Stimulated activated CD8-positive, alpha-beta memory T cell treated with anti-CD3 and anti-CD28 coated beads, Interleukin-2, amount 100 ng/mL, for 1 hour (primary cell): Measurements from ENCODE around the gene DDC.
"Not testable (repeated sequence)": the region's sequence is repeated elsewhere in the genome, so short reads cannot be mapped to it uniquely, and the experiment has no call there.

Experiments
- DNase-seq, 2 donors: peaks; one replicate each; pipeline ENCODE4 v3.0.0-alpha.2; 2020; ENCODE audit warnings: low read depth in 2 of 2

The DDC gene

DNA sequence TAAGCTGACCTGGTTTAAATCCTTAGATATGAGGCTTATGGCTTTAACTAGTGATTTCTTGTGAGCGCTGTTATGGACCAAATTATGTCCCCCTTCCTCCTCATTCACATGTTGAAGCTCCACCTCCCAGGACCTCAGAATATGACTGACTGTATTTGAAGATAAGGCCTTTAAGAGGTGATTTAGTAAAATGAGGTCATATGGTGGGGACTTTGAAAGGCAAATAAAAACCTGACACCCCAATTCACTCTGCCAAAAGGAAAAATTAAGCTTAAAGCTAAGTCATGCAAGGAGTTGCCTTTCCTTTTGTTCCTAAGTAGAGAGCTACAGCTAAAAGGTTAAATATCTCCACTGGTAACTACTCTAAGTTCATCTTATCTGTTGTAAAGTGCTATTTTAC is 78.7 kb downstream of the DDC start:
- no peak for DNase-seq

DNA sequence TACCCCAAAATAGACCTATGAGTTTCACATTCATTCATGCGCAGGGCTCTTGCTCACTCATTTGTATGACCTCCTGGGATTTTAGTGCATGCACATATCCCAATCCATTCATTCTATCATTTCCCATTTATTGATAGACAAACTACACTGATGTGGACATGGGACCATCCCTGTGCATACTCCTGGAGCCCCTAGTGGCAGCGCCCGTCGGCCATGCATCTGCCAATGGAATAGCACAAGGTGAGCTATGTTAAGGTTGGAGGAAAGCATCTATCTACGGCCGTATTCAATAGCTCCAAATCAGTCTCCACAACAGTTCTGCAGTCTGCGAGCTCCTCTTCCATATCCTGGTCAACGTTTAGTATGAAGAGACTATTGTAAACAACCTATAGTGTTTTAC is 83.3 kb downstream of the DDC start:
- no peak for DNase-seq

DNA sequence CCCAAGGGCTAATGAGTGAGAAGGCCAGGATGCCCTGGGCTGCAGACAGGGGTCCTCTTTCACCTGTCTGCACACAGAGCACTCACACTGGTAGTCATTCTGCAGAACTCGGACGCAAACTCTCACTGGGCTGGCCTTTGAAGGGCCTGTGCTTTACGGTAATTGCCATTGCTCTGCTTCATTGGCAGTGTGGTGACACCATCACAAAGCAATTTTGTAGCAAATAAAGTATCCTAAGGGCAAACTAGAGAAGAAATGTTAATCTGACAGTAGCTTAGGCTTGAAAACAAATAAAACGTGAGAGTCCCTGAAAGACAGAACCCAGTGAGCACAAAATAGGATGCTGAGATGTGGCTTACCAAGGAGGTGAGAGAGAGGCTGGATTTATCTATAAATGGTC is 84.4 kb downstream of the DDC start:
- DNase-seq: no peak

DNA sequence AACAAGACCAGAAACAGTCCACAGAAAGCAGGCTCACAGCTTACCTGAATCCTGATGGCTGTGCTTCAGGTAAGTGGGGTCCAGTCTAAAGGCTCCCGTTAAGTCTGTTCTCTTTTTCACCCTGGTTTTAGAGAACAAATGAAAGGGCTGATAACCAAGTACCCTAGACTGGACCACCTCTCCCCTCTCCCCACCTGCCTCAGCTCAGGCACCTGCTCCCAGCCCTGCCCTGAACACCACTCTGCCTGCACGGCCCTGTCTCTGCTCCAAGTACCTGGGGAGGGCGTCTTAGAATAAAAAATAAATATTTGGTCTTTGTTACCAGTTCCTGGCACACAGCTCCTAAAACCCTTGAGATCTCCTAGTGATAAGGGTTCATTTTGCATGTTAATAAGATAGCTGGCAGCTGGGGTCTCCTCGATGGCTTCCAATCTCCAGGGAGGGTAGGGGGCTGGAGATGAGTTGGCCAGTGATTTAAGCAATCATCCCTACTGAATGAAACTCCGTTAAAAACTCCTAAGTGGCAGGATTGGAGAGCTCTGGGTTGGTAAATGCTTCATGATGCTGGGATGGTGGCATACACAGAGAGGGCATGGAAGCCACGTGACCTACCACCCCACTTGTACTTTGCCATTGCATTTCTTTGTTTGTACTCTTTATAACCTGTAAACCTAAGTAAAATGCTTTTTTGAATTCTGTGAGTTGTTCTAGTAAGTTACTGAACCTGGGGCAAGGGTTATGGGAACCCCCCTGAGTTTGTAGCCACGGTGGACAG is 85.3 kb downstream of the DDC start:
- no peak for DNase-seq

DNA sequence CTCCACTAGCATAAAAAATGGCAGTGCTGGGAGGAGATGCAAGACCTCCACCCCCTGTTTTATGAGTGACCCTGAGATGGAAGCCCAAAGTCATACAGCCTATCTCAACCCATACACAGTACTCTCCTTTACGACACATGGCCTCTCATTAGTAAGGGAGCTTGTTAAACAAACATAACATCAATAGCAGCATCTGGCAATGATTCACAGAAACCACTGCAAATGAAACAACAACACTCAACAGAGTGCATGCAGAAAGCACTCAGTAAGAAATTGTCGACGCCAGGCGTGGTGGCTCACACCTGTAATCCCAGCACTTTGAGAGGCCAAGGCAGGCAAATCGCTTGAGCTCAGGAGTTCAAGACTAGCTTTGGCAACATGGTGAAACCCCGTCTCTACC is 87.6 kb downstream of the DDC start:
- DNase-seq: no peak

DNA sequence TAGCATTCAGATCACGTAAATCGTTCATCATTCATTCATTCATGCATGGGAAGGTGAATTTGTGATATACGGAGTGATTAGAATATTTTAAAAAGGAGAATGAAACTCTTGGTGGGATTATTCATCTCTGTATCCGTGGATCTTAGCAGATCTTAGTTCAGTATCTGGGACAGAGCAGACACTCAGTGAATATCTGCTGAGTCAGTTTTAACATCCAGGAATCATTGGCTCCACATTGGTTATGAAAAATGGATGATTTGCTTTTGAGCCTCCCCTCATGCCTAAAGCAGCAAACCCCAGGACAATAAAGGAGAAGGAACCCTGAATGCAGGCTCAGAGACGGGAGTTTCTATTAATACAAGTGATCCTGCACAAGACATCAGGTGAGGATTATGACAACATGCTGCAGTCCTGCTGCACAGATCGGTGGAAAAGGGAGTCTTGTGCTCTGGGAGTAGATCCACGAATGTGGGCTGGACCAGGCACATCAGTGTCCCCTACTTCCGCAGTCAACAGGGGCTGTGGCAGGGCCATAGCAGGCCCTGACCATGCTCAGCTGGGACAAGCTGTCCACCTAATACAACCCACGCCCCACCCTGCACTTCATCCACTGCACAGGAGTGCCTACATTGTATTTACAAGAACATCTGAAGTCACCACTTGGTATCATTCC is 88.1 kb downstream of the DDC start:
- DNase-seq: no peak

DNA sequence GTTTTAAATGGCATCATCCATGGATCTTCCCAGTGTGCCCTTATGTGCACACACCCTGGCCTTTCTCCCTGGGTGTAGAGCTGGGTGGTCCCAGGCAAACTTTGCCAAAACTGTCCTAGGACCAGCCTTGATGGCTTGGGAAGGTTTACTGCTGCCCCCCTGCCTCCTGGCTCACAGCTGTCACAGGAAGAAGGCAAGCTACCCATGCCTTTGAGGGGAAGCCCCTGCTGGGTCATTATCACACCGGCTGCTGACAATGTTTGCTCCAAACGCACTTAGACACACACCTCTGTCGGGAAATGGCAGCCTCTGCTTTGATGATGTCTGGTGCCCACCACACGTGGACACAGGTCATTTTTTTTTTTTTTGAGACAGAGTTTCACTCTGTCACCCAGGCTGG is 89.9 kb downstream of the DDC start:
- no peak for DNase-seq

DNA sequence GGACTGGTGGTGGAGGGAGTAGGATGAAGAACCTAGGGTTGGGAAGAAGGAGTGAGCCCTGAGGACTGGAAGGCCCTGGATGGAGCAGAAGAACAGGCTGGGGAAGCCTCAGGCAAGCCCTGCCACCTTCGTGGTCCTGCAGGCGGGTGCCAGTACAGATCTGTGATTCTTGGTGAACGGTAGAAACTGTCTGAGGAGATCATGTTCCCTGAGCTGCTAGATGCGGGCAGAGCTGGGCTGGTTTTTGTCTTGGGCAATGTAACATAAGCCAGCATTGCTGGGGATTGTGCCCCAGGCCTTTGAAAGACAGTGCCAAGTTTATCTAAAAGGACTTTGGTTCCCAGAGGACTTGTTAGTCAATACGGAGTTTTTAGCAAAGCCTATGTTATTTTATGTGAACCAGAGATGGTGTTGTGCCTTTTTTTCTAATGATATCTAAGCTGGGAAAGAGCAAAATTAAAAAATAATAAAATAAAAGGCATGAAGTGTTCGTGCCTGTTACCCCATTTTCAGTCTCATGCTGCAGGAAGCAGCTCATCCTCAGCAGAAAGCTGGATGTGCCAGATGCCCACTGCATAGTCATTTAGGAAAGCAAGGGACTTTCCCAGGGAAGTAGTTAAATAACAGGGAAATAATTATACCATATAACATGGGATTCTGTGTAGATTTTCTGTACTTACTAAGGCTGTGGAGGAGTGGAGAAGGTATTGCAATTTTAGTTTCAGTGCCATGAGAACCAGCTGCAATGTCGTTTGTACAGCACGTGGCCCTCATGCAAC is 90.6 kb downstream of the DDC start:
- DNase-seq: no peak

DNA sequence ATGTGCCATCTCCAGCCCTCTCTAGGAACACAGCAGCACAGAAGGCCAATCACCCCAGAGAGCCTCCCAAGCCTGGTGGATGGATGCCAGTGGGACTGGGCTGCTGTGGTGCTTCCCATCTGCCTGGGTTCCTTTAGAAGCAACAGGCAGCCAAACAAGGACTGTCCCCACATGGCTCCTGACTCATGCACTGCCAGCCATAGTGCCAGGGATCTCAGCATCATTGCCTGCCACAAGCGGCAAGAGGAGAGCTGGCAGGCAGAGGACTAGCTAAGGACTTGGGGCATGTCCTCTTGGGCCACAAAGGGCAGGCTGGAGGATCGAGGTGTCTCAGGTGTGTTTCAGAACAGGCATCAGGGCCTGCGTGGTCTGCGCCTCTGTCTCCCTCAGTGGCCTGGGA is 91.7 kb downstream of the DDC start:
- DNase-seq: no peak

DNA sequence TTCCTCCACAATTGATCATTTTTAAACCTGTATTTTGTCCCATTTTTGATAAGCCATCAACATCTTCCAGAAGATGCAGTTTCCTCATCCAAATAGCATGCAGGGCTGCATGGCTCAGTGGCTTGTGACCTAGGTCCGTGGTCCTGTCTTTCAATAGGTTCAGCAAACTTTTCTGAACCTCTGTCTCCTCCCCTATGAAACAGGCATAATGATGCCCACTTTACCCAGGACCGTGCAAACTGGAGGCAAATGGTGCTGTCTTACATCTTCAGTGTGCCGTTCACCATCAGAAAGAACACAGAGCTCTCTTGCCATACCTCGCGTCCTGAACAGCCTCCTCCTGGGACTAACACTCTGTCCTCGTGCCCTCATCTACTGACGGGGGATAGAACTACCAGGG is 92.8 kb downstream of the DDC start:
- DNase-seq: no peak

DNA sequence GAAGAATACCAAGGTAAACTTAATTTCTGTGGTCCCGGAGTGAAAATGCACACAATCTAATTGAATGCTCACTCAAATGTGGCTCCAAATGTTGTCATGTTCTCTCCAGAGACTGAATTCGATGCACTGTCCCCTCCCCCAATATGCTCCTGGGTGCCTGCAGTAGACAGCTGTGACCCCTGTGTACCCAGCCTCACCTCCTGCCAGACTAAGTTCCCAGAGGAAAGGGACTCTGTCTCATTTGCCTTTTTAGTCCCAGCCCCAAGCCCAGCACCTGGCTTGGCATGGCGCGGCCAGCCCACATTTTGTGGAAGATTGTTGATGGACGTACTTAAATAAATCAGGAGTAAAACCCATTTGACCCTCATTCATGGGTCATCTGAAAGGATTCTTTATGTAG is 93.2 kb downstream of the DDC start:
- DNase-seq: no peak

DNA sequence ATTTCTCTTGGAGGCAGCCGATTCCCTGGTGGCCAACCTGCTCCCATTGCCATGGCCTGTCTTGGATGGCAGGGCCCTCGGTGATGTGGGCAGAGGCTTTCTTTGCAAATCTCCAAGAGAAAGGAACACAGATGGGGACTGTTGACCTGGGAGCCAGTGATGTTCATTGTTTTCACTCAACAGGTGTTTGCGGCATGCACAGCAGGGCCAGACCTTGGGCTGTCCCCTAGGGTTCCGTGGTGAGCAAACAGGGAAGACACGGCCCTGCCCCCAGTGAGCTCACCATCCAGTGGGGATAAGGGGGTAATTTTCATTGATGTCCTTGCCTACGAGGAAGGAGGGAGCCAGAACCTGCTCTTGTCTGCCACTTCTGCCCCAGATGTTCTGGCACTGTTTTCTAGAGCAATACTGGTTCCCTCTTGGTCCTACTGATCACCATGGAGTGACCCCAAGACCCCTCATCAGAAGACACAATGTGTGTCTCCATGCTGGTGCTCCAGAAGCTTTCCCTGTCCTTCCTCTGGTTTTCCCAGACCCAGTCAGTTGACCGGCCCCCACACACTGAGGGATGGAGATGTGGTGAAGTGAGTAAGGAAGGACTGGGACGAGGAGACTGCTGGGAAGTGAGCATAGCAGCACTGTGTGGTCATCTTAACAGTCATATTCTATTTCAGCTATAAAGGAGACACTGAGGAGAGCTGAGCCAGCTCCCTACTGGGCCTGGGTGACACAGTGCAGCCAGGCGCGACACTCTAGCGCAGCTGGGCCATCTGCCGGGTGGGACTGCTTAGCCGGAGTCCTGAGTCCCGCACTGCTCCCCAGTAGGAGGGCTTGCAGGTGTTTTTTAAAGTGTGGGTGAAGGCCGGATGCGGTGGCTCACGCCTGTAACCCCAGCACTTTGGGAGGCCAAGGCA is 94.7 kb downstream of the DDC start:
- no peak for DNase-seq

DNA sequence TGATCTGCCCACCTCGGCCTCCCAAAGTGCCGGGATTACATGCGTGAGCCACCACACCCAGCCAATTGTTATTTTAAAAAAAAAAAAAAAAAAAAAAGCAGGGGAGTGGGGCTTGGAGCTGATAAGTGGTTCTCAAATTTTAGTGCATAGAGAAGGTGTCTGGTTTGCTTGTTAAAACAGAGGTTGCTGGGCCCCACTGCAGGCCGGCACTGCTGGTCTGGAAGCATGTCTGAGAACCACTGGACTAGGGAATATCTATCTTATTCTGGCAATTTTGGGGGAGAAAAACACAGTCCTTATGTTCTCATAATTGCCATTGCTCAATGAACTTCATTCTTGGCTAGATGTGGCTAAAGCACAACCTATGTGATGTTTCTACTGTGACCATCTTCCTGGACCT is 96.0 kb downstream of the DDC start:
- DNase-seq: no peak

DNA sequence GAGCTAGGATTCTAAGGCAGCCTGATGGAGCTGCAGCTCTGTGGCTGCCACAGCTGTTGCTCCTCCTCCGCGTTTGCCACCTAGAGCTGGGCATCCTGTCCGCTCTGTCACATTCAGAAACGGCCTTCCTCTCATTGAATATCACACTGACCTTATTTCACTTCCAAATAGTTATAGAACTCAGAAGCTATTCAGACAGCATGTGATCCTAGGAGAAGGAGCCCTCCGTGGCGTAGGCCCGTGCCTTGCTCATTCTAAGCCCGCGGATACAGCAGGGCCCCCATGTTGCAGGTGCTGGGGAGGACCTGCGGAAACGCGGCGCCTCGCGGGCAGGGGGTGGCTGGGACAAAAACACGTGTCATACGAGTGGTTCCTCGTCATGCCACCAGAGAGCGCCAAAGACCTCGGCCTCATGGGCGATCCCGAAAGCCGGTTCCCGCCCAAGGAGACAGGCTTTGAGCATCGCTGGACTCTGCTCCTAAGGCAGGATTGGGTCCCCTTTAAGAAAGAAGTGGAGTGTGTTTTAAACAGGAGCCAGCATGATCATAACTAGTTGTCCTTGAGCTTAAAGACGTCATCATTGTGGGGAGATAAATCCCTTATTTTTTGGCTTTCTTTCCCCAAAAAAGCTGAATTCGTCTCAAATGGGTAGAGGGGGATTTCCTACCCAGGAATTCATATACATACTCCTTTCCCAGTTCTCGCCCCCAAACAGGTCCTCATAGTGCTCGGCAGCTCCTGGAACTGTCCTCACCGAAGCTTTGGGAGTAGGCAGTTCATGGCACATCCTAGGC is 97.2 kb downstream of the DDC start:
- DNase-seq: peak; percentile 46 to 58

DNA sequence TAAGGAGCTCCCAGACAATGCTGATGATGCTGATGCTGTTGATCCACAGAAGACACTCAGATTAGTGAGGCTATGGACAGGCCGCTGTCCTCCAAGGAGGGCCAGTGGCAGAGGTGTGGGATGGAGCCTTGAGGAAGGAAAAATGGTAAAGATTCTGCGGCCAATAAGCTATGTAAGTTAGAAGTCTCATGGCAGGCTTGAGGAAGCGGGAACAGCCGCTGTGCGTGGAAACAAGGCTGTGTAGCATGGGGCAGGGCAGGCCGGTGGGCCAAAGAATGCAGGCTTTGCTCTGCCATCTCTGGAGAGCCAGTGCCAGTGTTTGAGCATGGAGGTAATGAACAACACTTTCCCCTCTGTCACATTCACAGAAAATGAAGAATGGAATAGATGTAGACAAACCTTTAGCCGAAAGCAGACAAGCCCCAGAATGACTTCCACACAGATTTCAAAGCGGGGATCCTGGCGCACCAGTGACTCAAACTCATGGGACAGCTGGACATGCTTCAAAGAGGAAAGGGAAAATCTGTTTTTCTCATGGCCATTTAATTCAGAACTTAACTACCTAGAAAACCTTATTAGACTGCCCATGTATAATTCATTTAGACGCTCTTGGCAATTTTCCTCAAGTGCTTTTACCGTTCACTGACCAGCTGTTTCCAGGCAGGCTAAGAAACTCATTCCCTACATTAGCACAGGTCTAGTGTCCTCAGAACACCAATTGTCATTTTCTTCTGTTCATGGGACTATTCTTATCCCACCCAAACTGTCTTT is 98.2 kb downstream of the DDC start:
- no peak for DNase-seq

DNA sequence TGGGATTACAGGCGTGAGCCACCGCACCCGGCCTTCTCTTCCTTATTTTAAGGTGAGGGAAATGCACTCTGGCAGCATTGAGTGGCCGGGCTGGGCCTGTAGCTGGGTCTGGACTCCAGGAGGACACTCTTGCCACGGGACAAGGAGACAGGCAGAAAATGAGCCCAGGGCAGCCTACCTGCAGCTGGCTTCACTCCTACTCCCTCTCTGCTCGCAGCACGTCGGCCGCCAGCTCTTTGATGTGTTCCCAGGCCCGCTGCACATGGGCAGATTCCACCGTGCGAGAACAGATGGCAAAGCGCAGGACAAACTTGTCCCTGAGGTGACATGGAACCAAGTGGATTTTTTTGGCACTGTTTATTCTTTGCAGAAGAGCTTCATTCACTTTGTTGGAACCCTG is 102.2 kb downstream of the DDC start:
- no peak for DNase-seq

DNA sequence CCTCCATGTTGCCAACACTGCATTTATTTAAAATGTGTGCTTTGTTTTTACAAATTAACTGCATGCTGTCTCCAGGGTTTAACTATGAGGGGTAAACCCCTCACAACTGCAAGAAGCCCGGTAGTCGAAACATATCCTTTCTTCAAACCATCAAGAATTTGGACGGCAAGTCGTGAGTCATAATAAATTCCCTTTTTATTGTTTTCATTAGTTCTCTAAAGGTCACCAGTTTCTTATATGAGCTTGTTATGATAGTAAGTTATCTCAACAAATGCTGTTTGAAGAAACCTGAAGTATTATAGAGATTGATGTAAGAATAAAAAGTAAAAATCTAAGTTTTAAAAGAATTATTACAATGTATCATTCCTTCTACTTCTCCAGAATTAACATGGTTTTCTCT is 102.8 kb downstream of the DDC start:
- DNase-seq: no peak

DNA sequence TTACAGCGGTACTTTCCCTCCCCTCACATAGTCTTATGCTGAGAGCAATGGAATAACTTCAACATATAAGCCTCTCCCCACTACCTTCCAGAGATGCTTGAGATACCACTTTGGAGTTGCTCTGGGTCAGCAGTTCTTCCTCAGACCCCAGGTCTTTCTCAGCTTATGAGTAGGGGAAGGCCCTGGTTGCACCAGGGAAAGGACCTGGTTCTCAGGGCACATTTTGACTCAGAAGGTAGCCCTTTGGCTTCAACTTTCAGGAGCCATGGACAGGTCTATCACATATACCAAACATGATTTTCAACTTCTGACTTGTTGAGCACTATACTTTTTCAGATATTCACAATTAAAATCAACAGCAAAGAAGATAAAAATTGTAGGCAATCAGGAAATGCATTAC is 103.5 kb downstream of the DDC start:
- DNase-seq: no peak

DNA sequence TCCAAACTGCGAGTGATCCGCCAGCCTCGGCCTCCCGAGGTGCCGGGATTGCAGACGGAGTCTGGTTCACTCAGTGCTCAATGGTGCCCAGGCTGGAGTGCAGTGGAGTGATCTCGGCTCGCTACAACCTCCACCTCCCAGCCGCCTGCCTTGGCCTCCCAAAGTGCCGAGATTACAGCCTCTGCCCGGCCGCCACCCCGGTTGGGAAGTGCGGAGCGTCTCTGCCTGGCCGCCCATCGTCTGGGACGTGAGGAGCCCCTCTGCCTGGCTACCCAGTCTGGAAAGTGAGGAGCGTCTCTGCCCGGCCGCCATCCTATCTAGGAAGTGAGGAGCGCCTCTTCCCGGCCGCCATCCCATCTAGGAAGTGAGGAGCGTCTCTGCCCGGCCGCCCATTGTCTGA is 106.0 kb downstream of the DDC start:
- not testable (repeated sequence) for DNase-seq

DNA sequence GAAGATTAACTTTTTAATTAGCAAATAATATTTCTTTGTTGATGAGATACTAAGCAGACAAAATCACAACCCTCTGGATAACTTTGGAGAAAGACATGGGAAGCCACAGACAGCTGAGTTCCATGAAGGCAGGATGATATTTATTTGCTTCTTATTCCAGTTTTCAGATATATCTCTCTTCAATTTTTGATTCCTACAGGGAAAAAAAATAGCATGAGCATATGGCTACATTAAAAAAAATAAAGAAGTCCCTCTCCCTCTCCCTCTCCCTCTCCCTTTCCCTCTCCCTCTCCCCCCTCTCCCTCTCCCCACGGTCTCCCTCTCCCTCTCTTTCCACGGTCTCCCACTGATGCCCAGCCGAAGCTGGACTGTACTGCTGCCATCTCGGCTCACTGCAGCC is 106.6 kb downstream of the DDC start:
- not testable (repeated sequence) for DNase-seq
